ENCODE results near the gene CEACAM7. TPM values are rescaled to one million over a fixed set of nuclear protein-coding genes. Genes with fewer than 3 reads are reported as not detected.

CEACAM7 gene
- total and polyA plus RNA-seq, 10 donors, result 0.13 TPM; not detected in 9

GRCh38 chr19:41646589-41647204 lies 41.4 kb downstream of the CEACAM7 start:
- H3K27ac ChIP-seq, result no peak overlapping the region
- 34 to 48% (median 41%) methylated on average over 14 of the region's 14 CpGs for WGBS, 5 donors
- H3K36me3 ChIP-seq, result no peaks in the 10 kb centered on the region
- no peak overlapping the region for H3K4me3 ChIP-seq
- DNase-seq, result peak; percentile 84
- peaks cover 0 to 5% (median 0%) of the 10 kb centered on the region in 6 donors for H3K4me1 ChIP-seq
- H3K27me3 ChIP-seq (replicated peaks in 1 of 7), result peaks cover 0 to 60% (median 0%) of the 10 kb centered on the region in 7 donors
- intact Hi-C loops (cut with DNase I; ENCODE audit: low total_unique reads), result no loop called here
- no peaks in the 10 kb centered on the region for H3K9me3 ChIP-seq
- TF ChIP-seq POLR2A (IDR thresholded peaks at IDR 0.05), result no peak
- peak in 6 of 11 experiments; percentile 45 to 69 (median 56) for TF ChIP-seq CTCF (IDR thresholded peaks at IDR 0.05 in 8 of 11, conservative IDR thresholded peaks at IDR 0.05 in 3 of 11)
- TF ChIP-seq POLR2AphosphoS5 (IDR thresholded peaks at IDR 0.05), result peak in 1 of 3 donors; percentile 41

- DNase-seq, result no peak
- intact Hi-C loops (cut with DNase I; ENCODE audit: low total_unique reads), result no loop called here
- peaks cover 0 to under 1% (median 0%) of the 10 kb centered on the region in 8 donors for H3K9me3 ChIP-seq
- peaks cover 0 to 56% (median 0%) of the 10 kb centered on the region in 7 donors for H3K27me3 ChIP-seq (replicated peaks in 1 of 7)
- TF ChIP-seq CTCF (IDR thresholded peaks at IDR 0.05 in 8 of 11, conservative IDR thresholded peaks at IDR 0.05 in 3 of 11) (peak; percentile 72 to 91 (median 83)), POLR2AphosphoS5 (IDR thresholded peaks at IDR 0.05) (no peak)
- no peak overlapping the region for H3K4me3 ChIP-seq
- no peak overlapping the region for H3K27ac ChIP-seq
- peaks cover 0 to 36% (median 5%) of the 10 kb centered on the region in 6 donors for H3K4me1 ChIP-seq
- no peaks in the 10 kb centered on the region for H3K36me3 ChIP-seq
- WGBS, 5 donors, result 4 to 9% (median 7%) methylated on average over 6 of the region's 6 CpGs
Measured at GRCh38 chr19:41641879-41642485, 46.1 kb downstream of the CEACAM7 start.

GRCh38 chr19:41638641-41639081 lies 49.4 kb downstream of the CEACAM7 start:
- DNase-seq, result no peak
- Histone ChIP-seq H3K27ac (peak overlapping the region in 7 of 8 donors; percentile 71 to 90 (median 81)), H3K4me3 (peak overlapping the region in 1 of 8 donors; percentile 35), H3K27me3 (replicated peaks in 1 of 7) (peaks cover 0 to 53% (median 0%) of the 10 kb centered on the region in 7 donors), H3K36me3 (no peaks in the 10 kb centered on the region), H3K4me1 (peaks cover 0 to 36% (median 5%) of the 10 kb centered on the region in 6 donors), H3K9me3 (peaks cover 0 to 7% (median 0%) of the 10 kb centered on the region in 8 donors)
- TF ChIP-seq CTCF (IDR thresholded peaks at IDR 0.05 in 8 of 11, conservative IDR thresholded peaks at IDR 0.05 in 3 of 11), result no peak
- TF ChIP-seq POLR2AphosphoS5 (IDR thresholded peaks at IDR 0.05), result peak in 1 of 3 donors; percentile 52
- WGBS, 5 donors, result 16 to 32% (median 27%) methylated on average over 6 of the region's 6 CpGs
- intact Hi-C loops (cut with DNase I; ENCODE audit: low total_unique reads), result no loop called here

- Histone ChIP-seq H3K9me3 (peaks cover 0 to 9% (median 0%) of the 10 kb centered on the region in 8 donors), H3K27me3 (replicated peaks in 1 of 7) (peaks cover 0 to 53% (median 0%) of the 10 kb centered on the region in 7 donors), H3K4me1 (peaks cover 0 to 36% (median 5%) of the 10 kb centered on the region in 6 donors), H3K36me3 (no peaks in the 10 kb centered on the region), H3K4me3 (peak overlapping the region in 1 of 8 donors; percentile 35), H3K27ac (peak overlapping the region in 7 of 8 donors; percentile 71 to 90 (median 81))
- no peak for TF ChIP-seq CTCF (IDR thresholded peaks at IDR 0.05 in 8 of 11, conservative IDR thresholded peaks at IDR 0.05 in 3 of 11)
- no peak for TF ChIP-seq POLR2A (IDR thresholded peaks at IDR 0.05)
- peak in 1 of 3 donors; percentile 59 for TF ChIP-seq POLR2AphosphoS5 (IDR thresholded peaks at IDR 0.05)
- intact Hi-C loops (cut with DNase I; ENCODE audit: low total_unique reads), result no loop called here
- DNase-seq, result no peak
- 35 to 54% (median 38%) methylated on average over 2 of the region's 2 CpGs for WGBS, 5 donors
Measured at GRCh38 chr19:41637484-41637883, 50.6 kb downstream of the CEACAM7 start.
